DND-41 (cell line): ENCODE measurements around the gene PRM3.
A peak's percentile ranks its signal among the peaks of the same experiment; 100 is the strongest.

Experiments
- ATAC-seq: fragments of 200-7000 bp; cut with Tn5 transposase; 3 replicates; pipeline ENCODE4 v1.9.1; 2021; ENCODE audit warnings: low read depth; ENCODE audit not compliant: insufficient read depth
- DNase-seq: peaks from one replicate; pipeline ENCODE4 v3.0.0-alpha.2; 2020
- H2AFZ ChIP-seq: 2 replicates; pipeline ENCODE4 v1.6.0; 2012; ENCODE audit warnings: low read depth, low read length
- H3K27ac ChIP-seq: 2 replicates; pipeline ENCODE4 v1.5.1; 2012; ENCODE audit warnings: low read length, inconsistent platforms
- H3K27me3 ChIP-seq: fragments of 200-600 bp; sonication (generic); 2 replicates; pipeline ENCODE4 v1.6.0; 2012; ENCODE audit warnings: low read length, mild to moderate bottlenecking, inconsistent platforms; ENCODE audit not compliant: insufficient read depth, poor library complexity
- H3K36me3 ChIP-seq: 2 replicates; pipeline ENCODE4 v1.5.1; 2012; ENCODE audit warnings: low read length, inconsistent platforms; ENCODE audit not compliant: insufficient read depth
- H3K4me1 ChIP-seq: 2 replicates; pipeline ENCODE4 v1.5.1; 2012; ENCODE audit warnings: mild to moderate bottlenecking, low read length; ENCODE audit not compliant: insufficient read depth
- H3K4me2 ChIP-seq: 2 replicates; pipeline ENCODE4 v1.6.0; 2012; ENCODE audit warnings: mild to moderate bottlenecking, moderate library complexity, low read length, inconsistent platforms; ENCODE audit not compliant: insufficient read depth
- H3K4me3 ChIP-seq, 2 experiments: fragments of 200-600 bp in 1 of 2; shearing (Covaris generic) in 1 of 2; 2 replicates each; pipeline ENCODE4 v1.5.1; 2012 to 2016; ENCODE audit warnings: inconsistent platforms in 2 of 2, low read length in 2 of 2, mild to moderate bottlenecking in 2 of 2, low read depth in 1 of 2, moderate library complexity in 1 of 2
- H3K79me2 ChIP-seq: 2 replicates; pipeline ENCODE4 v1.6.0; 2012; ENCODE audit warnings: low read length, inconsistent platforms; ENCODE audit not compliant: insufficient read depth
- H3K9ac ChIP-seq: 2 replicates; pipeline ENCODE4 v1.6.0; 2012; ENCODE audit warnings: low read depth, mild to moderate bottlenecking, inconsistent platforms, low read length, moderate library complexity
- H3K9me3 ChIP-seq: 2 replicates; pipeline ENCODE4 v1.5.1; 2012; ENCODE audit warnings: low read length, moderate library complexity, mild to moderate bottlenecking, inconsistent platforms; ENCODE audit not compliant: insufficient read depth, severe bottlenecking
- H4K20me1 ChIP-seq: 2 replicates; pipeline ENCODE4 v1.6.0; 2012; ENCODE audit warnings: low read length; ENCODE audit not compliant: insufficient read depth
- CTCF ChIP-seq: IDR thresholded peaks from 2 replicates; pipeline ENCODE4 v1.5.1; 2012; ENCODE audit warnings: borderline replicate concordance, low read length, moderate library complexity, mild to moderate bottlenecking; ENCODE audit not compliant: poor library complexity, severe bottlenecking; ENCODE audit errors: extremely low read depth
- EZH2 ChIP-seq: IDR thresholded peaks from 3 replicates; pipeline ENCODE4 v1.6.1; 2012; ENCODE audit warnings: borderline replicate concordance, low read depth, mild to moderate bottlenecking, moderate library complexity, low read length, inconsistent platforms; ENCODE audit not compliant: severe bottlenecking

PRM3 gene

GRCh38 chr16:11310634-11310977 is 37.2 kb upstream of the PRM3 start:
- H3K9me3 ChIP-seq: no peaks in the 10 kb centered on the region
- no peak overlapping the region for H3K9ac ChIP-seq
- ATAC-seq: no peak
- H2AFZ ChIP-seq: no peak overlapping the region
- no peaks in the 10 kb centered on the region for H4K20me1 ChIP-seq
- H3K4me2 ChIP-seq: no peak overlapping the region
- peak overlapping the region; percentile 44; the same call in 1 of the 2 replicates for H3K27ac ChIP-seq
- no peak for DNase-seq
- peaks cover 46% of the 10 kb centered on the region for H3K4me1 ChIP-seq
- no peaks in the 10 kb centered on the region for H3K36me3 ChIP-seq
- H3K79me2 ChIP-seq: no peaks in the 10 kb centered on the region
- no peak overlapping the region for H3K4me3 ChIP-seq
- H3K27me3 ChIP-seq: no peaks in the 10 kb centered on the region
- no peak for TF ChIP-seq CTCF
- TF ChIP-seq EZH2: no peak

- Histone ChIP-seq H3K9ac (no peak overlapping the region), H3K9me3 (no peaks in the 10 kb centered on the region), H4K20me1 (no peaks in the 10 kb centered on the region), H3K79me2 (no peaks in the 10 kb centered on the region), H3K27me3 (no peaks in the 10 kb centered on the region), H3K4me3 (no peak overlapping the region), H3K4me2 (no peak overlapping the region), H3K36me3 (no peaks in the 10 kb centered on the region), H3K4me1 (peaks cover 46% of the 10 kb centered on the region), H2AFZ (no peak overlapping the region), H3K27ac (peak overlapping the region; percentile 44)
- ATAC-seq: no peak
- TF ChIP-seq CTCF (no peak), EZH2 (no peak)
- peak; percentile 29 for DNase-seq
Observed at GRCh38 chr16:11309895-11310633, 36.6 kb upstream of the PRM3 start.

DNA sequence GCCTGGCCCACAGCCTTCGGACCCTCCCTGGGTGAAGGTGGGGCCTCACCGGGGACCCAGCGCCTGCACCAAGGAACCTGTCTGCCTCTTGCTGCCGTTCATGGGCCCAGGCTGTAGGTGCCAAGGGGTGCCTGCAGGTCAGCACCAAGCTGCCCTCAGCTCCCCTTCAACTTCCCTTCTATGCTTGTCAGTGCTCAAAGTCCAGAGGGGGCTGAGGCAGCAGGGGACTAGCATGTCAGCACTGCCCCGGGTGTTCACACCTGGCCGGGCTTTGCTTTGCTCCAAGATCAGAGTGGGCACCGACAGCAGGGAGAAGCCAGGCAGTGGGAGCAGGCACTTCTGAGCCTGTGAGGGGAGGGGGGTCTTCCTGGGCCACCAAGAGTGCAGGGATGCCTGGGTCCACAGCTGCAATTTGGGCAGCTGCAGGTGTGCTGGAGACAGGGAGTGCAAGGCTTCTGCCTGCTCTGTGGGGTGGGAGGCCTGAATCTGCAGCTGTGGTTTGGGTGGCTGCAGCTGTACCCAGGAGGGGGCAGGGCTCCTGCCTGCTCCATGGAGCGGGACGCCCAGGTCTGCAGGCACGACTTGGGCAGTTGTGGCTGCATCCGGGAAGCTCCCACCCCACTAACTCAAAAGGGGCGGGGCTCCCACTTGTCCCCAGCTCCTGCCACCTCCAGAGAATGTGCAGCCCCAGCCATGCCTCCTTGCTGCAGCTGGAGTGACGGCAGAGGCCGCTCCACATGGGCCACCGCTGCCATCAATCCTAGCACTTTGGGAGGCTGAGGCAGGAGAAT is 35.3 kb upstream of the PRM3 start:
- peak; percentile 71 for DNase-seq
- Histone ChIP-seq H3K27ac (peak overlapping the region; percentile 61), H3K27me3 (no peaks in the 10 kb centered on the region), H3K4me3 (no peak overlapping the region), H4K20me1 (no peaks in the 10 kb centered on the region), H3K9me3 (no peaks in the 10 kb centered on the region), H3K9ac (no peak overlapping the region), H3K4me1 (peaks cover 48% of the 10 kb centered on the region), H3K79me2 (no peaks in the 10 kb centered on the region), H2AFZ (no peak overlapping the region), H3K36me3 (no peaks in the 10 kb centered on the region), H3K4me2 (no peak overlapping the region)
- ATAC-seq: peak; percentile 67
- TF ChIP-seq CTCF (no peak), EZH2 (no peak)
